Measurements from ENCODE around the gene PRR27.
"Not testable (repeated sequence)": the region's sequence is repeated elsewhere in the genome, so short reads cannot be mapped to it uniquely, and the experiment has no call there.

Gene PRR27

GRCh38 chr4:70203601-70204000 lies 49.6 kb downstream of the PRR27 start:
- DNase-seq = no peak

- DNase-seq = not testable (repeated sequence)
Observed at GRCh38 chr4:70212752-70213151, 58.7 kb downstream of the PRR27 start.

Measured in T-helper 9 cell (primary cell).